Transverse colon (tissue), 4 donors: Measurements from ENCODE around the gene KRTAP10-11. TPM values are rescaled to one million over a fixed set of nuclear protein-coding genes. Genes with fewer than 3 reads are reported as not detected.

ENCODE experiments used
- DNase-seq: peaks from one replicate; pipeline ENCODE4 v3.0.0-alpha.2; 2019
- H3K27ac ChIP-seq, 4 donors: fragments of 200-600 bp; sonication (generic); 2 replicates each; pipeline ENCODE4 v1.5.1; 2016 to 2018; ENCODE audit warnings: inconsistent platforms in 4 of 4
- H3K27me3 ChIP-seq: fragments of 200-600 bp; sonication (generic); 2 replicates; pipeline ENCODE4 v1.5.1; 2017; ENCODE audit warnings: inconsistent platforms
- H3K36me3 ChIP-seq, 4 donors: fragments of 200-600 bp; sonication (generic); 2 replicates each; pipeline ENCODE4 v1.5.1; 2017 to 2019; ENCODE audit warnings: inconsistent platforms in 4 of 4
- H3K4me1 ChIP-seq, 4 donors: fragments of 200-600 bp; sonication (generic); 2 replicates each; pipeline ENCODE4 v1.5.1; 2017 to 2020; ENCODE audit warnings: inconsistent platforms in 4 of 4
- H3K4me3 ChIP-seq, 4 donors: fragments of 200-600 bp; sonication (generic); 1 replicate in 1 of 4; 2 replicates in 3 of 4; pipeline versions ENCODE4 v1.5.1 to v1.6.1; 2017 to 2019; ENCODE audit warnings: inconsistent platforms in 4 of 4
- H3K9me3 ChIP-seq, 2 donors: fragments of 200-600 bp; sonication (generic); 2 replicates each; pipeline ENCODE4 v1.5.1; 2017 to 2019; ENCODE audit warnings: inconsistent platforms in 2 of 2
- EP300 ChIP-seq: sonication (generic); formaldehyde crosslinking; IDR thresholded peaks from one replicate; pipeline ENCODE4 v1.6.1; 2017; ENCODE audit warnings: antibody characterized with exemption, low read depth
- POLR2A ChIP-seq: fragments of 450-650 bp; IDR thresholded peaks from one replicate; pipeline ENCODE4 v1.6.1; 2016; ENCODE audit warnings: antibody characterized with exemption, mild to moderate bottlenecking, moderate library complexity
- POLR2AphosphoS5 ChIP-seq, 3 donors: sonication (generic); formaldehyde crosslinking; IDR thresholded peaks; one replicate each; pipeline ENCODE4 v1.6.1; 2016; ENCODE audit warnings: antibody characterized with exemption in 3 of 3
- WGBS, 2 donors: methylation state at CpG; one replicate each; pipeline ENCODE4 v1.1.5; 2018; ENCODE audit warnings: low coverage in 1 of 2; 5-methylcytosine and 5-hydroxymethylcytosine counted together
- in situ Hi-C, 4 donors: fragments of 200-750 bp; cut with MboI; loops; one replicate each; pipeline versions ENCODE4 v1.15.0 to v1.15.1; 2017; ENCODE audit warnings: low sequenced_read_pairs in 3 of 4, low pct_ligation_motif_present in 1 of 4, low pct_unique_long_range_greater_than_20kb in 1 of 4
- intact Hi-C: fragments of 100-400 bp; cut with DNase I; formaldehyde crosslinking; loops from one replicate; pipeline ENCODE4 v1.15.1; 2023; ENCODE audit warnings: low total_unique reads
- total RNA-seq, 4 donors: library from RNA; depleted of rRNA; stranded (reverse); fragments of >200 nt; gene quantifications; one replicate each; pipeline ENCODE4 v1.1.0, GENCODE V29; 2016
- TF ChIP-seq, protein P1 (sequence below), 5 experiments: fragments of 200-600 bp in 3 of 5; fragments of 450-650 bp in 2 of 5; sonication (generic) in 3 of 5; IDR thresholded peaks; 1 replicate in 2 of 5; 2 replicates in 3 of 5; pipeline ENCODE4 v1.5.1; 2016 to 2017; ENCODE audit warnings: antibody characterized with exemption in 5 of 5, inconsistent platforms in 3 of 5, mild to moderate bottlenecking in 2 of 5, moderate library complexity in 1 of 5

KRTAP10-11 gene
- total RNA-seq, 4 donors from 2014 or later = not detected

DNA sequence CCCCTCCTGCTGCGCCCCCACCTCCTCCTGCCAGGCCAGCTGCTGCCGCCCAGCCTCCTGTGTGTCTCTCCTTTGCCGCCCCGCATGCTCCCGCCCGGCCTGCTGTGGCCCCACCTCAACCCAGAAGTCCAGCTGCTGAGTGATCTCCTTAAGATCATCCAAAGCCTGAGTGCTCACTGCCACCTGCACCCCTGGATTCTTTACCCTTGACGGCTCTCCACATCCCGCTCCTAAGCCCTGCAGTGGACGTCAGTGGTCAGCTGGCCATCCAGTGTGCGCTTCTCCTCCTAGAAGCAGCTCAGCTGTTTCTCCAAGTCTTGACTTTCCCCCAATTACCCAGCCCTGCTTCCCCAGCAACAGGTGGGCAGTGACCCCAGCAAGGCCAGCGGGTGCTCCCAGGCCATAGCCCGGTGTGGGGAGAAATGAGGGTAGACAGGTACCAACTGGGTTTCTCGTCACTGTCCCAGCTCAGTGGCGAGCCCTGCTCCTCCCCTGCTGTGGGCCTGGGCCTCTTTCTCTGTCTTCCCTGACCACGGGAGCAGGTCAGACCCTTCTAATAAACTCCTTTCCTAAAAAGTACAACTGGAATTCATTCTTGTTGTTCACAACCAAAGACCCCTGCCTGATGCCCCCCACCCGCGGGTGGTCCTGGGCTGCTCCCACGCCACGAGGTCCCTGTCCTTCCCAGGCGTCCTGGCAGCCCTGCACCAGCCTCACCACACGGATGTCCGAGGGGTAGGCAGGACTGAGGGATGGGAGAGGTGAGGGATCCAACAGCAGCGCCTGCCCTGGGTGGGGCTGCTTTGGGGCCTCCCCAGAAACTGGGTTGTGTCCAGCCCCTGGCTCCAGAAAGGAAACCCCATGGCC lies 44.4 kb upstream of the KRTAP10-11 start:
- Histone ChIP-seq H3K27me3 (peaks cover 41% of the 10 kb centered on the region), H3K9me3 (peaks cover 0 to 5% of the 10 kb centered on the region in 2 donors), H3K4me1 (no peaks in the 10 kb centered on the region), H3K36me3 (no peaks in the 10 kb centered on the region), H3K27ac (no peak overlapping the region), H3K4me3 (no peak overlapping the region)
- no peak for DNase-seq
- no peak for TF ChIP-seq POLR2AphosphoS5 (IDR thresholded peaks at IDR 0.05)
- TF ChIP-seq, protein P1, sequence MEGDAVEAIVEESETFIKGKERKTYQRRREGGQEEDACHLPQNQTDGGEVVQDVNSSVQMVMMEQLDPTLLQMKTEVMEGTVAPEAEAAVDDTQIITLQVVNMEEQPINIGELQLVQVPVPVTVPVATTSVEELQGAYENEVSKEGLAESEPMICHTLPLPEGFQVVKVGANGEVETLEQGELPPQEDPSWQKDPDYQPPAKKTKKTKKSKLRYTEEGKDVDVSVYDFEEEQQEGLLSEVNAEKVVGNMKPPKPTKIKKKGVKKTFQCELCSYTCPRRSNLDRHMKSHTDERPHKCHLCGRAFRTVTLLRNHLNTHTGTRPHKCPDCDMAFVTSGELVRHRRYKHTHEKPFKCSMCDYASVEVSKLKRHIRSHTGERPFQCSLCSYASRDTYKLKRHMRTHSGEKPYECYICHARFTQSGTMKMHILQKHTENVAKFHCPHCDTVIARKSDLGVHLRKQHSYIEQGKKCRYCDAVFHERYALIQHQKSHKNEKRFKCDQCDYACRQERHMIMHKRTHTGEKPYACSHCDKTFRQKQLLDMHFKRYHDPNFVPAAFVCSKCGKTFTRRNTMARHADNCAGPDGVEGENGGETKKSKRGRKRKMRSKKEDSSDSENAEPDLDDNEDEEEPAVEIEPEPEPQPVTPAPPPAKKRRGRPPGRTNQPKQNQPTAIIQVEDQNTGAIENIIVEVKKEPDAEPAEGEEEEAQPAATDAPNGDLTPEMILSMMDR (IDR thresholded peaks at IDR 0.05) = no peak
- no peak for TF ChIP-seq EP300
- TF ChIP-seq POLR2A = no peak
- in situ Hi-C loops = no loop called here
- WGBS, 2 donors = 71 to 83% methylated on average over 3 to 22 of the region's 23 CpGs
- intact Hi-C loops = no loop called here

GRCh38 chr21:44602463-44602850 lies 43.8 kb upstream of the KRTAP10-11 start:
- 68% methylated on average over 20 of the region's 21 CpGs; no CpG with 5 or more reads in 1 of the 2 donors for WGBS, 2 donors
- intact Hi-C loops = no loop called here
- Histone ChIP-seq H3K4me1 (no peaks in the 10 kb centered on the region), H3K9me3 (peaks cover 0 to 5% of the 10 kb centered on the region in 2 donors), H3K27me3 (peaks cover 45% of the 10 kb centered on the region), H3K4me3 (no peak overlapping the region), H3K27ac (no peak overlapping the region), H3K36me3 (no peaks in the 10 kb centered on the region)
- no peak for DNase-seq
- in situ Hi-C loops = no loop called here
- TF ChIP-seq, protein P1 (IDR thresholded peaks at IDR 0.05) = no peak
- TF ChIP-seq POLR2AphosphoS5 (IDR thresholded peaks at IDR 0.05) (no peak), POLR2A (no peak), EP300 (no peak)

GRCh38 chr21:44603109-44603875 lies 42.9 kb upstream of the KRTAP10-11 start:
- peaks cover 46% of the 10 kb centered on the region for H3K27me3 ChIP-seq
- in situ Hi-C loops = no loop called here
- WGBS, 2 donors = 49% methylated on average over 17 of the region's 17 CpGs; no CpG with 5 or more reads in 1 of the 2 donors

GRCh38 chr21:44603911-44604310 lies 42.3 kb upstream of the KRTAP10-11 start:
- no peaks in the 10 kb centered on the region for H3K36me3 ChIP-seq
- H3K9me3 ChIP-seq = no peaks in the 10 kb centered on the region
- H3K27ac ChIP-seq = no peak overlapping the region
- peaks cover 43% of the 10 kb centered on the region for H3K27me3 ChIP-seq
- H3K4me3 ChIP-seq = no peak overlapping the region
- 77 to 82% methylated on average over 6 to 8 of the region's 8 CpGs for WGBS, 2 donors
- intact Hi-C loops = no loop called here
- no peaks in the 10 kb centered on the region for H3K4me1 ChIP-seq
- TF ChIP-seq POLR2A (no peak), EP300 (no peak), POLR2AphosphoS5 (IDR thresholded peaks at IDR 0.05) (no peak)
- TF ChIP-seq, protein P1 (IDR thresholded peaks at IDR 0.05) = no peak
- DNase-seq = no peak
- in situ Hi-C loops = no loop called here

More at GRCh38 chr21:44603109-44603875, 42.9 kb upstream of the KRTAP10-11 start:
- TF ChIP-seq, protein P1 (IDR thresholded peaks at IDR 0.05) = no peak
- no peak for TF ChIP-seq POLR2AphosphoS5 (IDR thresholded peaks at IDR 0.05)
- no peak for TF ChIP-seq EP300
- TF ChIP-seq POLR2A = no peak
- no peaks in the 10 kb centered on the region for H3K36me3 ChIP-seq
- H3K27ac ChIP-seq = no peak overlapping the region
- no peaks in the 10 kb centered on the region for H3K4me1 ChIP-seq
- intact Hi-C loops = no loop called here
- no peak for DNase-seq
- peaks cover 0 to 5% of the 10 kb centered on the region in 2 donors for H3K9me3 ChIP-seq
- no peak overlapping the region for H3K4me3 ChIP-seq
